Activated CD4-positive, alpha-beta T cell treated with anti-CD3 and anti-CD28 coated beads, Interleukin-2, amount 10 ng/mL, durations not matched to agents 7 days and 5 days (primary cell): ENCODE results near the gene HRH1. TPM values are rescaled to one million over a fixed set of nuclear protein-coding genes. Genes with fewer than 3 reads are reported as not detected.
"Not testable (repeated sequence)": the region's sequence is repeated elsewhere in the genome, so short reads cannot be mapped to it uniquely, and the experiment has no call there.

Experiments
- CTCF ChIA-PET: fragments of 350-600 bp; sonication (Branson Sonifier 250); formaldehyde crosslinking; loops from one replicate; lab custom pipeline; 2021; ENCODE audit warnings: antibody characterized with exemption; lab: Charles Lee
- POLR2A ChIA-PET: fragments of 350-600 bp; sonication (Branson Sonifier 250); formaldehyde crosslinking; loops from one replicate; lab custom pipeline; 2021; ENCODE audit warnings: antibody characterized with exemption; lab: Charles Lee
- DNase-seq: peaks from one replicate; pipeline ENCODE4 v3.0.0-alpha.2; 2020
- H3K27ac Mint-ChIP-seq: one replicate; pipeline ENCODE4 v1.8.0; 2021; ENCODE audit warnings: mild to moderate bottlenecking, moderate library complexity, mixed read lengths
- H3K27me3 Mint-ChIP-seq: one replicate; pipeline ENCODE4 v1.8.0; 2021; ENCODE audit warnings: mixed read lengths
- H3K36me3 Mint-ChIP-seq: one replicate; pipeline ENCODE4 v1.8.0; 2021; ENCODE audit warnings: low read depth, mixed read lengths
- H3K4me1 Mint-ChIP-seq: one replicate; pipeline ENCODE4 v1.8.0; 2021; ENCODE audit warnings: mixed read lengths
- H3K4me3 Mint-ChIP-seq: one replicate; pipeline ENCODE4 v1.8.0; 2021; ENCODE audit warnings: mild to moderate bottlenecking, moderate library complexity, mixed read lengths
- H3K9me3 Mint-ChIP-seq: one replicate; pipeline ENCODE4 v1.8.0; 2021; ENCODE audit warnings: mixed read lengths
- total RNA-seq, 2 experiments: library from RNA; stranded (reverse); gene quantifications; one replicate each; pipeline ENCODE4 v1.2.3, GENCODE V29; 2021

The HRH1 gene
- total RNA-seq, 2 experiments from 2014 or later, result 0.25 to 0.27 TPM

DNA sequence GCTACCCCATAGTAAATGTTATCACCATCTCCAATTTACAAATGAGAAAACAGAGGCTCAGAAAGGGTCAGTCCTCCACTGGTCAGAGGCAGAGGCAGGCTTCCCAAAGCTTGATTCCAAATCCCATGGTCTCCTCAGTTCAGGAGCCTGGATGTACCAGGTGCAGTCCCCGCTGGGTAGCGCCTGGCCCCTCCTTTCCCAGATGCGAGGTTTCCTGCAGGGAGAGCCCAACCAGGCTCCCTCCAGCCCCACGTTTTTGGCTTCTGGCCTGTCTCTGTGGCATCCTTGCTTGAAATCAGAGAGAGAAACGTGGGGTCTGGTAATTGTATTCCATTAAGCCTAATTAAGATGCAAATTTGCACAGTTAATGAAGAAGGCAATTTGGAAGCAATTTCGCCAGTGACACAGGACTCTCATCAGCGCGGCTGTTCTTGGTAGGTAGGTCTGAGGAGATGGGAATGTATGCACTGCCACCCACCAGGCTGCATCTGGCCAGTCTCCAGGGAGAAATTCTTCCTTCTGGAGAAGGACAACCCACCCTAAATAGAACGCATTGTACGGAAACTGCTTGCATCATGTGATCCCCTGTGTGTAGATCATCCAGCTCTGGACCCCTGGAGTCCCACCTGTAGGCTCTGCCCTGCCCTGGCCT, 50.5 kb downstream of the HRH1 start:
- ChIA-PET CTCF (interaction anchor here (1.4 kb wide), 1 partner anchor 40 kb away, joined by 3 read pairs; no protein-coding TSS in a partner anchor), POLR2A (no interaction called here)
- Mint-ChIP-seq H3K27ac (no peak overlapping the region), H3K9me3 (no peaks in the 10 kb centered on the region), H3K27me3 (peaks cover 18% of the 10 kb centered on the region), H3K4me3 (no peak overlapping the region), H3K4me1 (peaks cover 3% of the 10 kb centered on the region), H3K36me3 (no peaks in the 10 kb centered on the region)
- DNase-seq, result no peak

- H3K9me3 Mint-ChIP-seq, H3K27ac Mint-ChIP-seq, H3K4me1 Mint-ChIP-seq, H3K36me3 Mint-ChIP-seq, DNase-seq, POLR2A ChIA-PET, H3K4me3 Mint-ChIP-seq: not testable (repeated sequence)
- CTCF ChIA-PET, result interaction anchor here (0.7 kb wide), 1 partner anchor 607 kb away, joined by 4 read pairs; no protein-coding TSS in a partner anchor
- H3K27me3 Mint-ChIP-seq, result peaks cover 18% of the 10 kb centered on the region
Observed at GRCh38 chr3:11205881-11206280, 51.6 kb downstream of the HRH1 start.

- H3K4me3 Mint-ChIP-seq, result no peak overlapping the region
- ChIA-PET POLR2A (no interaction called here), CTCF (no interaction called here)
- no peak overlapping the region for H3K27ac Mint-ChIP-seq
- DNase-seq, result no peak
- H3K4me1 Mint-ChIP-seq, result peaks cover 3% of the 10 kb centered on the region
- H3K9me3 Mint-ChIP-seq, result no peaks in the 10 kb centered on the region
- H3K36me3 Mint-ChIP-seq, result no peaks in the 10 kb centered on the region
- H3K27me3 Mint-ChIP-seq, result peaks cover 14% of the 10 kb centered on the region
Observed at GRCh38 chr3:11206316-11206715, 52.0 kb downstream of the HRH1 start.

GRCh38 chr3:11206953-11207352, 52.7 kb downstream of the HRH1 start:
- Mint-ChIP-seq H3K36me3 (no peaks in the 10 kb centered on the region), H3K9me3 (no peaks in the 10 kb centered on the region), H3K4me3 (no peak overlapping the region), H3K27me3 (peaks cover 13% of the 10 kb centered on the region), H3K4me1 (peaks cover 3% of the 10 kb centered on the region), H3K27ac (no peak overlapping the region)
- ChIA-PET POLR2A (no interaction called here), CTCF (no interaction called here)
- DNase-seq, result no peak

- H3K36me3 Mint-ChIP-seq, result no peaks in the 10 kb centered on the region
- peaks cover 8% of the 10 kb centered on the region for H3K27me3 Mint-ChIP-seq
- H3K4me1 Mint-ChIP-seq, result peaks cover 3% of the 10 kb centered on the region
- DNase-seq, result no peak
- no peak overlapping the region for H3K27ac Mint-ChIP-seq
- no peak overlapping the region for H3K4me3 Mint-ChIP-seq
- ChIA-PET POLR2A (no interaction called here), CTCF (no interaction called here)
- H3K9me3 Mint-ChIP-seq, result no peaks in the 10 kb centered on the region
Observed at GRCh38 chr3:11211531-11212298, 57.4 kb downstream of the HRH1 start.

GRCh38 chr3:11212299-11212608, 58.0 kb downstream of the HRH1 start:
- Mint-ChIP-seq H3K27me3 (peaks cover 8% of the 10 kb centered on the region), H3K4me3 (no peak overlapping the region), H3K9me3 (no peaks in the 10 kb centered on the region), H3K36me3 (no peaks in the 10 kb centered on the region), H3K27ac (no peak overlapping the region), H3K4me1 (peaks cover 3% of the 10 kb centered on the region)
- ChIA-PET CTCF (no interaction called here), POLR2A (no interaction called here)
- no peak for DNase-seq

DNA sequence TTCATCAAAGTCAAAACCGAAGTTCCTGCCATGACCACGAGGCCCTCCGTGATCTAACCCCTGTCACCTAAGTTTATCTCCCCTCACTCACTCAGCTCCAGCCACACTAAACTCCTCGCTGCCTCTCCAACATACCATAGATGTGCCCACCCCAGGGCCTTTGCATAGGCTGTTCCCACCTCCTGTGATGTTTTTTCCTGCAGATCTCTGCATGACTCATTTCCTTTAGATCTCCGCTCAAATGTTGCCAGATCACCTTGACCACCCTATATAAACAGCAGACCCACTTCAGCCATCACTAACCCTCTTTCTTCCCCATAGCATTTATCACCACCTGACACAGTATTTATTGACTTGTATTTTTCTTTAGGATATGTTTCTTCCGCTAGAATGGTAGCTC, 58.5 kb downstream of the HRH1 start:
- Mint-ChIP-seq H3K36me3 (no peaks in the 10 kb centered on the region), H3K9me3 (no peaks in the 10 kb centered on the region), H3K27me3 (peaks cover 8% of the 10 kb centered on the region), H3K27ac (no peak overlapping the region), H3K4me3 (no peak overlapping the region), H3K4me1 (peaks cover under 1% of the 10 kb centered on the region)
- POLR2A ChIA-PET, result no interaction called here
- CTCF ChIA-PET, result no interaction called here
- DNase-seq, result no peak

DNA sequence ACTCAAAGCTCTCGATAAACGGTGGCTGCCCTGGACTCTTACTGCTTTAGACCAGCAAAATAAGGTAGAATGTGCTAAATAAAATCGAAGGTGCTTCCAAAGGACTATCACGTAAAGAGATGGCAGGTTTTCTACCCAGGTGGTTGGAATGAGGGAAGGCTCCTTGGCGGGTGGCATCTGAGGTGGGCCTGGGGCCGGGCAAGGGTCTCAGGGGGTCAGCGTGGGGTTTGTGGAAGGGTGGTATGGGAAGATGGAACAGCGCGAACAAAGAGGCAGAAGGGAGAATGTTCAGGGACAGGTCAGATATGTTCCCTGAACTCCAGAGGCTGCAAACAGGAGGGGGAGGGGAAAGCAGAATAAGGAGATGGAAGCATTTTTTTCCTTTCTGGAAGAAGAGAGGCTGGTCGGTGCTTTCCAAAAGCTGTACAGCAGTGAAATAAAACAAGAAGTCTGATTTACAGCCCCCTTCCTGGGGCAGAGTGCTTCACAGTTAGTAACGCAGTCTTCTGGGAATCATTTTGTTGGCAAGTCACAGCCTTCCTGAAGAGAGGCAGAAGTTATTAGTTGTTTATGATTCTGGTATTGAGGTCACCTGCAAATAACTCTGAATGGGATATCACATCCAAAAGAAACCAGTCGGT, 59.6 kb downstream of the HRH1 start:
- Mint-ChIP-seq H3K9me3 (no peaks in the 10 kb centered on the region), H3K27me3 (peaks cover 8% of the 10 kb centered on the region), H3K4me3 (no peak overlapping the region), H3K27ac (no peak overlapping the region), H3K36me3 (no peaks in the 10 kb centered on the region), H3K4me1 (no peaks in the 10 kb centered on the region)
- POLR2A ChIA-PET, result no interaction called here
- CTCF ChIA-PET, result interaction anchor here (1.5 kb wide), 1 partner anchor 117 kb away, joined by 3 read pairs; no protein-coding TSS in a partner anchor
- DNase-seq, result no peak

DNA sequence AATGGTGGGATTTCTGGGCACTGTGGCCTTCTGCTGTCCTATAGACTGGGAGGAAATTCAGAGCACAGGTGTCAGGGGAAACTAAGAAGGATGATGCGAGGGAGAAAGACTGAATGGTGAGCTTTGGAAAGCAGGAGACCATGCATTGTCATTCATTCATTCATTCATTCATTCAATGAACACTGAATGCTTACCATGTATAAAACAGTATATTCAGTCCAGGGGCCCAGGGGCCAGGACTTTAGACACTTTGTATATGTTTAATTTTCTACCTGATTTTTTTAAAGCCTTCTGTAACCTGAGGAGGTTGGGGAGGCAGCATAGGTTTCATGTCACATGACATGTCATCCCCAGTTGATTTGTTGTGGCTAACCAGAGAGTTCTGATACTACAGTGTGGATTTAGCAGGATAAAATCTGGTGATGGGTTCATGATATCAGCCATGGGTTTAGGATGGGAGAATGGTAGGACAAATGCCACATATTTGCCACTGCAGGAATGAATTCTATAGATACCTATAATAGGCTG, 60.2 kb downstream of the HRH1 start:
- H3K4me1 Mint-ChIP-seq, result no peaks in the 10 kb centered on the region
- ChIA-PET CTCF (interaction anchor here (0.7 to 1.5 kb wide), 3 partner anchors 21 to 128 kb away, joined by 3 read pairs; no protein-coding TSS in a partner anchor), POLR2A (no interaction called here)
- no peak overlapping the region for H3K4me3 Mint-ChIP-seq
- DNase-seq, result no peak
- no peak overlapping the region for H3K27ac Mint-ChIP-seq
- no peaks in the 10 kb centered on the region for H3K9me3 Mint-ChIP-seq
- H3K27me3 Mint-ChIP-seq, result peaks cover 8% of the 10 kb centered on the region
- H3K36me3 Mint-ChIP-seq, result no peaks in the 10 kb centered on the region

GRCh38 chr3:11217370-11217769, 63.1 kb downstream of the HRH1 start:
- H3K4me1 Mint-ChIP-seq, H3K9me3 Mint-ChIP-seq, POLR2A ChIA-PET, H3K27ac Mint-ChIP-seq, H3K36me3 Mint-ChIP-seq, H3K4me3 Mint-ChIP-seq, DNase-seq: not testable (repeated sequence)
- CTCF ChIA-PET, result interaction anchor here (0.6 kb wide), 1 partner anchor 1725 kb away, joined by 3 read pairs; no protein-coding TSS in a partner anchor
- peaks cover 13% of the 10 kb centered on the region for H3K27me3 Mint-ChIP-seq

DNA sequence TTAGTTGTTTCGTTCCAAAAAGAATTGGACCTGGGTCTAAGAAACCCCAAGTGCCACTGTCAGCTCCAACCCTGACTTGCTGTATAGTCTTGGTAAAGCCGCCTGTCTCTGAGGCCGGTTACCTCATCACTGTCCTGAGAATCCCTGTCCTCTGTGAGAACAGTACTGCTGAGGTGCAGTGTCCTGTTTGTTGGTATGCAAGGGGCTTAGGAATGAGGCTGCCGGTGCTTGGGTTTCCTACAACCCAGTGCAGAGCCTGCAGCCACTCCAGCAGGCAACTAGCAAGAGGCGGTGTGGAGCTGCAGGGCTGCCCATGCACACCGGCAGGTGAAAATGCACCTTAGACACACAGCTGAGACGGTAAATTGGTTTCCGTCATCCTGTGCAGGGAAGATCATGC, 65.9 kb downstream of the HRH1 start:
- POLR2A ChIA-PET, result no interaction called here
- Mint-ChIP-seq H3K27me3 (peaks cover 6% of the 10 kb centered on the region), H3K9me3 (no peaks in the 10 kb centered on the region), H3K4me3 (no peak overlapping the region), H3K27ac (no peak overlapping the region), H3K4me1 (peaks cover 5% of the 10 kb centered on the region), H3K36me3 (no peaks in the 10 kb centered on the region)
- DNase-seq, result no peak
- CTCF ChIA-PET, result no interaction called here

DNA sequence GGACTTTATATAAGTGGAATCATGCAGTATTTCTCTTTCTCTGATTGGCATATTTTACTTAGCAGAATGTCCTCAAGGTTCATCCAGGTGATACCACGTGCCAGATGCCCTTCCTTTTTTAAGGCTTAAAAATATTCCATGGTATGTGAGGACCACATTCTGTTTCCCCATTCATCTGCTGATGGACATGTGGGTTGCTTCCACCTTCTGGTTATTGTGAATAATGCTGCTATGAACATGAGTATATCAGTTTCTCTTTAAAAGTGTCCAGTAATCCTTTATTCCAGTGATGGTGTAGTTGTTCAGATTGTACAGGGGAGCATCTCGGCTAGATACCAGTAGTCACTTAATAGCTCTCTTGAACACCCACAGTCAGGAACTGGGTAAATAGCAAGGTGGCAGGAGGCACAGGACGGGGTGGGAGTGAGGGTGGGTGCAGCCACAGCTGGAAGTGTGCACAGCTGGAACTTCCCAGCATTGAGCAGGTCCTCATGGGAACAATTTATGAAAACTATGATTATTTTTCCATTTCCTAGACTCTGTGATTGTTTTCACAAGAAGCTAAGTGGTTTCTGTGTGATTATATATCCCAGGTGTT, 67.6 kb downstream of the HRH1 start:
- ChIA-PET CTCF (no interaction called here), POLR2A (no interaction called here)
- Mint-ChIP-seq H3K27me3 (peaks cover 5% of the 10 kb centered on the region), H3K9me3 (no peaks in the 10 kb centered on the region), H3K4me3 (no peak overlapping the region), H3K27ac (no peak overlapping the region), H3K36me3 (no peaks in the 10 kb centered on the region), H3K4me1 (peaks cover 17% of the 10 kb centered on the region)
- DNase-seq, result no peak
